HT1080 (cell line): Measurements from ENCODE around the gene STAP2. TPM values are rescaled to one million over a fixed set of nuclear protein-coding genes. Genes with fewer than 3 reads are reported as not detected.

Experiments used
- DNase-seq: peaks from one replicate; pipeline ENCODE4 v3.0.0-alpha.2; 2015; ENCODE audit warnings: low read depth
- total RNA-seq: library from RNA; depleted of rRNA; stranded (reverse); fragments of >200 nt; shearing (Covaris generic); gene quantifications from 2 replicates; pipeline ENCODE4 v1.2.3, GENCODE V29; 2014

Gene STAP2
- total RNA-seq, 1 experiment from 2014 or later: 3.6 TPM

DNA sequence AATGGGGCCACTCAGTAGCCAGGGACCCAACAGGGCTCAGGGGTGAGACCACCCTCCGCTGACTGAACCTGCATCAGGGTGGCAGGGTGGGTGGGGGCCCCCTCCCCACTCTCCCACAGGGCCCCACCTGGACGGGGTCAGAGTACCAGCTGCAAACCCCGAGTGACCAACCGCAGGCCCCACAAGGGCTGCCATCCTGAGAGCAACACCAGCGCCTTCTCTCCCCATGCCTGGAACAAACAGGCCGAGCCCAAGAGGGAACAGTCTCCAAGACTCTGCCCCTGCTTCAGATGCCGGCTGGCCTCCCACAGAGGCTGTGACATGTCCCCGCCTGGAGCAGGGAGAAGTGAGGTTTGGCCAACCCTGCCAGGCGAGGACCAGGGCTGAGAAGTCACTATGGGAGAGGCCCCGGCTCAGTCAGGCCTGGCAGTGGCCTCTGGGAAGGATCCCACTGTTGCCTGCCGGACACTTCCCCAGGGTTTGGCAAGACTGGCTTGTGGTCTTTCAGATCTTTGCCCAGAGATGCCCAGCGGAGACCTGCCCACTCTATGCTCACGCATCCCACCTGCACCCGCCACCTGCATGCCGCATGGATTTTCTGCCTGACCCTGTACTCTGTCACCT, 31.9 kb upstream of the STAP2 start:
- no peak for DNase-seq

DNA sequence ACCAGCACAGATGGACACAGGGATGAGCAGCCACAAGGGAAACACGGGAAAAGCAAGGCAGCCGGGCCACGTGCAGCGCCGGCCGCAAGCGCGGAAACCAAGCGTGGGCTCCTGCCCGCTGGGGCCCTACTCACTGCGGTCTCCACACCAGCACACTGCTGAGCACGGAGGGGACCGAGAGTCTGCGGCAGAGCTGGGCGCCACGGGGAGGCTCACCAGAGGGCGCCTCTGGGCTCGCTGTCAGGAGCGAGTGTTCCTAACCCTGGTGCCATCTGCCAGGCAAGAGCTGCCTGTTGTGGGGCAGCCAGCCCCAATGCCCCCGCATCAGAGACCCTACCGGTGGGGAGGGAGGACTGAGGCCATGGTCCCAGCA, 31.2 kb upstream of the STAP2 start:
- no peak for DNase-seq

DNA sequence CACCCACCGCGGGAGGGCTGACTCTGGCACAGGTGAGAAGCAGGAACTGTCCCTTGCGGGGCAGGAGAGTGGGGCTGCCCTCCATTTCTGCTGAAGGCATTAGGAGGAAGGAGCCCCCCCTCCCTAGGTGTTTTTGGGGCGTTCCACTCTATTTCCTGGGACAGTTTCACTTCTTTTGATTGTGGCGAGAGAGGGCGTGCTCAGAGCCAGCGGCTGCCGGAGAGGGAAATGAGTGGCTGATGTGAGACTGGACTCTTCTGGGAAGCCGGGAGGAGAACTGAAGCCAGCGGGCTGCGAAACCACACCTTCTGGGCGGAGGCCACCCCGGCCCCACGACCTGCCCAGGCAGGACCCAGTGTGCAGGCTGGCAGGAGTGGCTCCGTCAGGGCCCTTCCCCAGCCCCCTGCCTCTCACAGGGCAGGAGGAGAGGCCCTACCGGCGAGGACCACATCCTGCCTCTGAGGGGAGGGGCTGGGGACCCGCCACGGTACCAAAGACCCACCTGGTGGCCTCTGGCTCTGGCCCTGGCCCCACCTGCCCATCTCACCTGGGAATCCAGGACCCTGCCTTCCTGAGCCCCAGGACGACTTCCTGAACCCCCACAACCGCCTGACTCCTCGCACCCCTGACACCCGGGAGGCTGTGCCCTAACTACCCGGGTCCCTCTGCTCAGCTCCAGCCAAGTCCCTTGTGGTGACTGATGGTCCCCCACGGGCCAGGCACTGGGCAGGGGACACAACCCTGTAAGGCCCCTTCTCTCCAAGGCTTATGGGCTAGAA, 30.7 kb upstream of the STAP2 start:
- DNase-seq: no peak

DNA sequence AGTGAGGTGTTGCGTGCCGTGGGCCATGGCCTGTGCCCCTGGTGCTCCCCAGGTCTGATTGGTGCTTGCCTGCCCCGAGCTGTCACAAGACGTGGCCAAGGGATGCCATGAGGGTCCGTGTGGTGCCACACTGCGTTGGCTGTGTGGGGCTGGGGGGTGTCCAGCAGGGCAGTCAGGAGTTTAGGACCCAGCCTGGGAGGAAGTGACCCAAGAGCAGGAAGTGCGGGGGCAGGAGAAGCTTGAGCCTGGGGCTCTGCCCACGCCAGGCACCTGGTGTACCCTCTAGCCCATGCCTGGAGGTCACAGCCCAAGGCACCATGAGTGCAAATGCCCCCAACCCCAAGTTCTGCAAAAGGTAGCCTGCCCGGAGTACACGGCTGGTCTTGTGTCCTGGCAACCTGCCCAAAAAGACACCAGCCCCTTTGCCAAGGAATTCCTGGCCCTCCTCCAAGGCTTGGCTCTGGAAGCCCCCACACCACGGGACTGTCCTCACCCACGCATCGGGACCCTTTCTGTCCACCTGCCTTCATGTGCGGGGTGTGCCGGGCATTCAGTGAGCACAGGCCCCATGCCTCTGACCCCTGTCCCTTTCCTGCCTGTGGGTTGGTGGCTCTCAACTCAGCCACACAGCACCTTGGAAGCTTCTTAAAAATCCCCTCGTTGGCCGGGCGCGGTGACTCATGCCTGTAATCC, 29.6 kb upstream of the STAP2 start:
- DNase-seq: no peak

DNA sequence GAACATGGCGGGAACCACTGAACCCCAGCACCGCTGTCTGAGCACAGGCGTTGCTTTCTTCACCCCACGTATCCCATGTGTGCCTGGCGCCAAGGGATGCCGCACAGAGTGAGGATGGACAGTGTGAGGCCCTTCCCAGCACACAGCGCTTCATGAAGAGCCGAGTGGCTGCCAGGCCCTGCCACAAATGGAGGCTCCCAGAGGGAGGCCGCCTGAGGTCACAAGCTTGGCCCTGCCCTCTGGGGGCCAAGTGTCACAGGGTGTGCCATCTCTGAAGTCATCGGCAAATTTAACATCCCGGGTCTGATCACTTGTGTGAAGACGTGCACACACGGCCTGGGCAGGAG, 29.1 kb upstream of the STAP2 start:
- no peak for DNase-seq

DNA sequence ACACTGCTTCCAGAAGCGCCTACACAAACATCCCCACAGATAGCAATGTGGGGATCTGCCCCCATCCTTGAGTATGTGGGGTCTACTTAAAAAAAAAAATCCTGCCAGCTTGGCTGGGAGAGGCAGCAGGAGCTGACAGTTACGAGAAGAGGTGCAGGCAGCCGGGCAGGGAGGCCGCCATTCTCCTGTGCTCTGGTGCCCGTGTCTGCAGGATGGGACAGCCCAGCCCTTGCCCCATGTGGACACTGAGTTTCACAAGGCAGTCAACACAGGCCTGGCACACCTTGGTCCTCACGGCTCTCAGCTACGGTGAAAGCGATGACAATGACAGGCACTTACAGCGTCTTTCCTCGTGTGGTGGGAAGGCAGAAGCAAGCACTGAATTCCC, 28.7 kb upstream of the STAP2 start:
- DNase-seq: no peak

DNA sequence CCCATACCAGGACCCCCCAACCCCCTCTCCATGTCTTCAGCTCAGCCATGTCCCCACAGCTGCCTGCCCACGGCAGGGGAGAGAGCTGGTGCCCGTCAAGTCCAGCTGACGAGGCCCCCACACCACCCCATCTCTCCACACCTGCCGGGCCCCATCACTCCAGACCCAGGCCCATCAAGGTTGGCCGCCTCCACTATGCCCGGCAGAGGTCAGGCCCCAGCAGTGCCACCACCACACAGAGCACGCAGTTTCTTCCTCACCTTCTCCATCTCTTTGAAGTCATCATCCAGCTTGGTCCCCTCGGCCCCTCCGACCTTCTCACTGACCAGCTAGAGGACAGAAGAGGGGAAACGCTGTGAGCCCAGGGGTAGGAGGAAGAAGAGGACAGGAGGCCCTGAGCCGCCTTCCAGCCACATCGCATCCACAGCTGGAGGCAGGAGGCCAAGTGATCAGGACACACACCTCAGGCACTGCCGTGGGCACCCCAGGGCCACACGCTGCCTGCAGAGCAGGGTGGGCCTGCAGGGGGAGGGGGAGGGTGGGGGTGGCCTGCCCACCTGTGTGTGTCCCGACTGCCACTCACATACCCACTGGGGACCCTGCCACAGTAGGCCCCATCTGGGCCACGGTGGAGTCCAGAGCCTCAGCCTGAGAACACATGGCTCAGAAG, 28.2 kb upstream of the STAP2 start:
- no peak for DNase-seq

DNA sequence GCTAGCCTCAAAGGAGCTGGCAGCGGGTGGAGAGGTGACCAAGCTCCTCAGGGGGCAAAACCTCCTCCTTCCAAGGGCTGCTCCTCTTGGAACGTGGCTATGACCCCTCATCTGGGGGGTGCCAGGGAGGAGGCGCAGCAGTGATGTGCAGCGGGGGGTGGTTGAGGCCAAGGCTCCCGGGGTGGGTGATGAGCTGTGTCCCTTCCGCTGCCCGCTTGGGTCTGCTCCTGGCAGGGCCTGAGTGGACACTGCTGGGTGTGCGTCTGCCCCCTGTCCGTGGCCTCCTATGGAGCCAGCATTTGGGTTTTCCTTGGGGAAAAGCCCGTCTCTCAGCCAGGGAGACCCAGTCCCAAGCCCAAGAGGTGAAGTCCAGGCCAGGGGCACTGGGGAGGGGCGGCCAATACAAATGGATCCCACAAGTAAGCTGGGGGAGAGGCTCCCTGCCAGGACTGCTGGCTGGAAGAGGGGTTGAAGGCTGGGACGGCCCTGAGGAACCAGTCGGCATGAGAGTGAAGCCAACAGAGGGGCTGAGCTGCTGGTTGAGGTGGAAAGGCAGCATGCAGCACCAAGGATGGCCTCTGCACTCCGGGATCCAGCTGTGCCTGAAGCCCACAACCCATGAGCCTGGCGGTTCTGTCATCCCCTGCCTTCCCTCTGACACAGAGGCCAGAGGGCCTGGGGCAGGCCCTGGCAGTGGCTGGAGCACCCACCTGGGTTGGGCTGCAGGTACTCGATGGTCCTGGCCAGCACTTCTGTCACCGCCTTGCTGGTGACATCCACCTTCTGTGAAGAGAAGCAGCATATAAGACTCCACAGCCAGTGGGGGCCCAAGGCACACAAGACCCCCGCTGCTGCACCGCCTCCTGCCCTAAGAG, 27.4 kb upstream of the STAP2 start:
- no peak for DNase-seq

DNA sequence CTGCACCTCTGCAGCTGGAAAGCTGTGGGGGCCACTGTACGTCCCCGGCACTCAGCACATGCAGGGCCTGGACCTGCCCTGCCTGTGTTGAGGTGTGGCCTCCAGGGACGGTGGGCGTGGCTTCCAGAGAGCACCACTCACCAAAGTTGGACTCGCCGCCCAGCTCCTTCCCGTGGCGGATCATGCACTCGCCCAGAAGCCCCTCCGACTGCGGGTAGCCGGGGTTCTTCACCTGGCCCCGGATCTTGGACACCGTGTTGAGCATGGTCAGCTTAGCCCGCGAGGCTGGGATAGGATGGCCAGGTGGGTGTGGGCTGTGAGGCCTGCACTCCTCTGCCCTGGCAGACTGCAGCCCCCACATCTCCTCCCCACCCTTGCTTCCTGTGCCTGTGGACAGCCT, 26.7 kb upstream of the STAP2 start:
- no peak for DNase-seq

DNA sequence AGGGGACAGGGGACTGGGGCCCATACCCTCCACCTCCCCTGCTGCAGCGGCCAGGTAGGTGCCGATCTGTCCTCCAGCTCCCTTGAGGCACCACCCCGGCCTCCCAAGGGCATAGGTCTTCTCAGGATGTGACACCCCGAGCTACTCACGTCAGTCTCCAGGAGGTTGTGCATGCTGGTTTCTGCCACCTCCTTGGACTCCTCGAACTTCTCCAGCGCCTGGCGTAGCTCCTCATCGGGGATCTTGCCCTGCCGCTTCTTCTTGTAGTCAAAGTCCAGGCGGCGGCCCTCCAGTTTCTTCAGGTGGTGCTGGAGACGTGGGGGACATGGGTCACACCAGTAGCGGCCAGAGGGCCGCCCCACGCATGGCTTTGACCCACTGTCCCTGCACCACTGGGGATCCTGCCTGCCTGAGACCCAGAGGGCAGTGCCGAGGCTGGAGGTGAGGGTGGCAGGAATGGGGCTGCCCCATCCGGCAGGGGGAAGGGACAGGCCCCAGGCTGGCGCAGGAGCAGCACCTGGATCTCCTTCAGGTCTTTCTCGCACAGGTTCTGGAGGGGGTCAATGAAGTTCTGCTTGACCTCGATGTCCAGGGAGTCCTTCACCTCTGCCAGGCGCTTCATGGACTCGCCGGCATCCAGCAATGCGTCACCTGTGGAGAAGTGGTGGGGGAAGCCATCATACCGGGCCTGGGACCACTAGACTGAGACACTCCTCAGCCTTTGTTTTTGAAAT, 25.1 kb upstream of the STAP2 start:
- no peak for DNase-seq

DNA sequence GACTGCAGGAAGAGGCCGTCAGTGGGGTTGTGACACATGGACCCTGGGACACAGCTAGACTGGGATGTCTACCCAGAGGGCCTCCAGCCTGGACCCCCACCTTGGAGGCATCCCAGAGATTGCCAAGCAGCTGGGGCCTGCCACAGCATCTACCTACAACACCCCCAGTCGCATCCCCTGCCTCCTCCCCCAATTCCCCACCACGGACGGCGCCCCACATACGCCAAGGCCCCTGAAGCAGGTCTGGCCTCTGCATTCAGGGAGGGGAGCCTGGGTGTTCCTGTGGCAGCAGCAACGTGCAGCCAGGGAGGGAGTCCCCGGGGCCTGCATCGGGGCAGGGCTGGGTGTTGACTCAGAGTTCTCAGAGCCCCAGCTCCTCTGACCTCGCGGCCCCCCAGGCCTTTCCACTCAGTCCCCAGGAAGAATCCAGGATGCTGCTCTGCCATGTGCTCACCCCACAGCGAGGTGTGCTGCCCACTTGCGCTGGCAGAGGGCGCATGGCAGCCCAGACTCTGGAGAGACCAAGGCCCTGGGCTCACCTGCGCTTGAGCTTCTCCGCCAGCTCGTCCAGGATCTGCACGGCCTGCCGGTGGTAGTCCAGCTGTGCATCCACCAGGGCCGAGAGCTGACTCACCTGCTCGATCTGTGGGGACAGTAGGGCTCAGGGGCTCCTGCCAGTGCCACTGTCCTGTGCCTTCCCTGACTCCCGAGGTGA, 24.4 kb upstream of the STAP2 start:
- DNase-seq: no peak

DNA sequence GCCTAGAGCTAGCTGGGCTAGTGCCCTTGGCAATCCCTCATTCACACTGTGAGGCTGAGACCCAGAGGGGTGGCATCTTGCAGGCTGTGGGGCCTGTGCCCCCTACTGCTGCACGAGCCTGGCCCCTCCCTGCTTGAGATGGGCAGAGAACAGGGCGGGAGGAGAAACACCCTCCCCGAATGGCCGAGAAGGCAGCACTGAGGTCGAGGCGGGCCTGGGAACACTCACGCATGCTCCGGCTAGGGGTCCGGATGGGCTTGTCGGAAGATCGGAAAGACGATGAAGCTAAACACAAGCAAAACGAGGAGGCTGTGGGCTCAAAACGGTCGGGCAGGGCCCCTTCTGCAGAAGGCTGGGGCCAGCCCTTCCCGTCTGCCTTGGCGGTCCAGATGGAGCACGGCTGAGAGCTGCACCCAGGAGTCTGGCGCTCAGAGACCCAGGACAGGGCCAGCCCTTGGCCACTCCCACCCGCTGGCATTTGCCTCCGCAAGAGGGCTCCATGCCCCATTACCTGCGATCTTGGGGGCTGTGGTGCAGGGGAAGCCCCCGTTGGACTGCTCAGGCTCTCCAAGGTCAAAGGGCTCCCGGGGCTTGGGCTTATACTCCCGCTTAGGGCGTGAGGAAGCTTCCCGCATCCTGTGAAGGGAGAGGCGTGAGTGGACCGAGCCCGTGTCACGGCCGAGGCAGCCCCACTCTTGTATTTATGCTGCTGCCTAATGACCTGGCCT, 23.6 kb upstream of the STAP2 start:
- DNase-seq: no peak

DNA sequence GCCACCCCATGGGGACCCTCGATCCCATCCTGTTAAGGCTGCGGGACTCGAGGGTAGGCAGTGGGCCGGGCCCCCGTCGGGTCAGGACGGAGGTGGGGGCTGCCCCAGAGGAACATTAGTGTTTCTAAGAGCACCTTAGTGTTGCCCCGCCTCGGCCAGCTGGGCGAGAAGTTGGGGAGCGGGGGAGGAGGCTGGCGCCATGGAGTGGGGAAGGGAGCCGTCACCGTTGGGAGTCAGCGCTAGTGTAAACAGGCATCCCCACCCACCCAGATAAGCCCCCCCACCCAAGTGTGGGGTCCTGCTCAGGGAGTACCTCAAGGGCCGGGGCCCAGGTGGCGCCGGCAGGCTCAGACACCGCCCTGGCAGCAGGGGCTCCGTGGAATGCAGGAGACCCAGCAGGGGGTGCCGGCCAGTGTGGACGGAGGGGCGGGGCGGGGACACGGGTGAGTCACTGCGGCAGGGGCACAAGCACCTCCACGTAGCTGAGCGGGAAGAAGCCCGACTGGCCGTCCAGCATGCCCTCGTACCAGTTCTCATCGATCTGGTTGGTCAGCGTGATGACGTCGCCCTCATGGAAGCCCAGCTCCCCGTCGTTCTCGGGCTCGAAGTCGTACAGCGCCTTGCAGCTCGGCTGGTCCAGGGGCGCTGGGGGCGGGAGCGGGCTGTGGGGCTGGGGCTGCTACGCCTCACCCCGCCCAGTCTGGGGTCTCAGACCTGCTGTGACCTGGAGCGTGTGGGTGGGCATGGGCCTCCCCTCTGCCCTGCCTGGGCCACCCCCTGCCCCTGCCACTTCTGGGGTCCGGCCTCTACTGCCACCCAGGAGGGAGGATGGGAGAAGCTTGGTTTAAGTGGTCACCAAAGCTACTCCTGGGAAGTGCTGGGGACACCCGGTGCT, 22.8 kb upstream of the STAP2 start:
- DNase-seq: no peak

DNA sequence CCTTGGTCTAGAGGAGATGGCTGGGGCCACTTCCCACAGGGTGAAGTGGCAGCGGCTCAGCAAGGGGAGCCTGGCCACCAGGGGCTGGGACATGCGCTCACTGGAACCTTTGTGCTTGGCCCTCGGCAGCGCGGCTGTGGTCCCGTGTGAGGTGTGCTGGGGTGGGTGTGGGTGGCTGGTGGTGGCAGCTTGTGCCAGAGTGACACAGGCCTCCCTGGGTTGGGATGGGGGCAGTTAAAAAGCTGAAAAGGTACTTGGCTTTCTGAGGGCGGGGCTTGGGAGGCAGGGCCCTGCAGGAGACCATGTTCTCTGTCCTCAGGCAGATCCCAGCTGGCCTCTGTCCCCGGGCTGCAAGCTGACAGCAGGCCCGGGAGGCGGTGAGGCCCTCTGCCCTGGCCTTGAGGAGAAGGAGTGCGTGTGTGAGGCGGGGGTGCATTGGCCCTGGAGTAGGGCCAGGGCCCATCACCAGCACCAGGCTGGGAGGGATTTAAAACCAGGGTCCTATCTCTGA, 22.1 kb upstream of the STAP2 start:
- no peak for DNase-seq

DNA sequence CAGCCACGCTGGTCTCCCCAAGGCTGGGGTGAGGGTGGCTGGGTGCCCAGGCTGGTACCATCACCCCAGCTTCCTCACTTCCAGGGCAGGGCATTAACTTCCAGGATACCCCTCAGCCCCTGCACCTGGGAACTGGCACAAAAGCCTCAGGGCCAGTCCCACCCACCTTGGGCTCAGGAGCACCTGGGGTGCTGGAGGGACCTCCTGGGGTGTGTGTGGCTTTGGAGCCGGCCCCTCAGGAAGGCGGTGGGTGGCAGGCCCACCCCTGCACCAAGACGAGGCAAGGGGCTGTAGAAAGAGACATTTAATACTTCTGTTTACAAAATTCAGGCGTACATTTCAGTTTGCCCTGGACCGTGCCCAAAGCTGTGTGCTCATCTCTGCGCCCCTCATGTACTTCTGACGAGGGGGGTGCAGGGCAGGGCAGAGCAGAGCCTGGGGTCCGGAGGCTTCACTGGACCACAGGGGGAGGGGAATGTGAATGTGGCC, 21.5 kb upstream of the STAP2 start:
- DNase-seq: no peak

DNA sequence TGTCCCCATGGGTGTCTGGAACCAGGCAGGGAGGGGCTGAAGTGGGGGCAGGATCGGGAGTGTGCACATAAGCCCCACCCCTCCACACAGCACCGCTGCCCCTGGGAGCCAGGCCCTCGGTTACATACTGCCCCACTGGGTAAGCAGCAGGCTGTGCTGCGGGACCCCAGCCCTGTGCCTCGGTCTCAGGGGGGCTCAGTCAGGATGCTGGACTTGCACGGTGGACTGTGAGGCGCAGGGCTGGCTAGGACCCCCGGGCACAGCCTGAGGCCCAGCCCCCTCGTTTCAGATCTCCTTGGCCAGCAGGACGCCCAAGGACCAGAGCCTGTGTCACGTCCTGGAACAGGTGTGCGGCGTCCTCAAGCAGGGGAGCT, 21.0 kb upstream of the STAP2 start:
- no peak for DNase-seq

DNA sequence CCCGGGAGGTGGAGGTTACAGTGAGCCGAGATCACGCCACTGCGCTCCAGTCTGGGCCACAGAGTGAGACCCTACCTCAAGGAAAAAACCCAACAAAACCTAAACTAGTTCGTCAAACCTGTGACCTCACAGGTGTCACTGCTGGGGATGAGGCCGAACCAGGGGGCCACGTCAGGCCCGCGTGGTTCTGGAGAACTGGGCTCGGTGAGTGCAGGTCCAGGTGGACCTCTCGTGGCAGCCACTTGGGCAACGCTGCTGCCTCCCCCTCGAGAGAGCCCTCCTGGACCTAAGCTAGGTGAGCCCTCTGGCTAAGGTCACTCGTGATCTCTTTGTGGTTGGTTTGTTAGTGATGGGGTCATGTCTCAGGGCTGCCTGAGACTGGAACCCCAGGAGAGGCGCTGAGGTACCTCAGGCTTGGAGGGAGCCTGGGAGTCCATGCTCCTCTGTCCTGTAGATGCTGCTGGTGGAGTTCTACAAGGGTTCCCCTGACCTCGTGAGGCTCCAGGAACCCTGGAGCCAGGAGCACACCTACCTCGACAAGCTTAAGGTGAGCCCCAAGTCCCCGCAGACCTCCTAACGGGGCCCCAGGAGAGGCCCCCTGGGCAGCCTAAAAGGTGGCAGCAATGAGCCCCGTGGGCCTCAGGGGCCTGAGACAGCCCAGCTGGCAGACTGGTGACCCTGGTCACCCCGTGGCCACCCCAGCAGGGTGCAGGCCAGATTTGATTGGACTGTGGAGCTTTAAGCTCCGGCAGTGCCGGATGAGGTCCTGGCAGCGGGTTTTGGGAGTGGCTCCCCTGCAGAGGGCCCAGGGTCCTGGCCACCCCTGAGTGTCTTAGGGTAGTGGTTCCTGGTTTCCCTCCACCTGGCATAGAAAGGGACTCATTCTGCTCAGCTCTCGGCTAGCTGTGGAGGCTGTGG, 20.3 kb upstream of the STAP2 start:
- DNase-seq: no peak
